Endothelial cell (in vitro differentiated cells): ENCODE measurements around the gene BCKDHB. TPM values are rescaled to one million over a fixed set of nuclear protein-coding genes. Genes with fewer than 3 reads are reported as not detected.

Experiments
- DNase-seq: peaks from one replicate; pipeline ENCODE4 v3.0.0; 2021; ENCODE audit warnings: low spot score
- H3K27ac Mint-ChIP-seq: one replicate; pipeline ENCODE4 v1.8.0; 2021; ENCODE audit warnings: mixed read lengths, inconsistent platforms; ENCODE audit not compliant: unreplicated experiment
- H3K27me3 Mint-ChIP-seq: one replicate; pipeline ENCODE4 v1.8.0; 2021; ENCODE audit warnings: mild to moderate bottlenecking, moderate library complexity, mixed read lengths, inconsistent platforms; ENCODE audit not compliant: unreplicated experiment
- H3K36me3 Mint-ChIP-seq: one replicate; pipeline ENCODE4 v1.8.0; 2021; ENCODE audit warnings: mild to moderate bottlenecking, low read depth, mixed read lengths, inconsistent platforms; ENCODE audit not compliant: unreplicated experiment
- H3K4me1 Mint-ChIP-seq: one replicate; pipeline ENCODE4 v1.8.0; 2021; ENCODE audit warnings: mild to moderate bottlenecking, mixed read lengths, inconsistent platforms; ENCODE audit not compliant: unreplicated experiment
- H3K4me3 Mint-ChIP-seq: one replicate; pipeline ENCODE4 v1.8.0; 2021; ENCODE audit warnings: mild to moderate bottlenecking, mixed read lengths, inconsistent platforms; ENCODE audit not compliant: unreplicated experiment
- H3K9me3 Mint-ChIP-seq: one replicate; pipeline ENCODE4 v1.8.0; 2021; ENCODE audit warnings: mixed read lengths, inconsistent platforms; ENCODE audit not compliant: unreplicated experiment
- CTCF ChIP-seq: fragments of 200-600 bp; sonication (generic); IDR thresholded peaks from one replicate; pipeline ENCODE4 v1.5.0; 2021; ENCODE audit warnings: antibody characterized with exemption; ENCODE audit not compliant: unreplicated experiment
- total RNA-seq: library from RNA; stranded (reverse); fragmentation: NEBNext Ultra II Directional; extraction: Animal tissue kit (Norgen Biotek cat#: 25700); gene quantifications from one replicate; pipeline ENCODE4 v1.2.1, GENCODE V29; 2021; ENCODE audit not compliant: unreplicated experiment

The BCKDHB gene
- total RNA-seq, 1 donor from 2014 or later, result 15.3 TPM

GRCh38 chr6:80145921-80146320 lies 39.5 kb downstream of the BCKDHB start:
- Mint-ChIP-seq H3K27me3 (no peaks in the 10 kb centered on the region), H3K4me3 (no peak overlapping the region), H3K4me1 (no peaks in the 10 kb centered on the region), H3K27ac (no peak overlapping the region), H3K9me3 (no peaks in the 10 kb centered on the region), H3K36me3 (no peaks in the 10 kb centered on the region)
- TF ChIP-seq CTCF, result no peak
- DNase-seq, result no peak

GRCh38 chr6:80148220-80148619 lies 41.7 kb downstream of the BCKDHB start:
- no peaks in the 10 kb centered on the region for H3K9me3 Mint-ChIP-seq
- TF ChIP-seq CTCF, result no peak
- no peak overlapping the region for H3K27ac Mint-ChIP-seq
- no peaks in the 10 kb centered on the region for H3K27me3 Mint-ChIP-seq
- H3K4me1 Mint-ChIP-seq, result no peaks in the 10 kb centered on the region
- H3K36me3 Mint-ChIP-seq, result no peaks in the 10 kb centered on the region
- no peak overlapping the region for H3K4me3 Mint-ChIP-seq
- no peak for DNase-seq

GRCh38 chr6:80151635-80152034 lies 45.2 kb downstream of the BCKDHB start:
- no peaks in the 10 kb centered on the region for H3K9me3 Mint-ChIP-seq
- H3K4me3 Mint-ChIP-seq, result no peak overlapping the region
- no peak for TF ChIP-seq CTCF
- H3K36me3 Mint-ChIP-seq, result no peaks in the 10 kb centered on the region
- H3K27me3 Mint-ChIP-seq, result no peaks in the 10 kb centered on the region
- no peak overlapping the region for H3K27ac Mint-ChIP-seq
- no peak for DNase-seq
- no peaks in the 10 kb centered on the region for H3K4me1 Mint-ChIP-seq

- no peak for DNase-seq
- H3K36me3 Mint-ChIP-seq, result no peaks in the 10 kb centered on the region
- no peaks in the 10 kb centered on the region for H3K9me3 Mint-ChIP-seq
- TF ChIP-seq CTCF, result no peak
- H3K27ac Mint-ChIP-seq, result no peak overlapping the region
- no peaks in the 10 kb centered on the region for H3K27me3 Mint-ChIP-seq
- H3K4me1 Mint-ChIP-seq, result no peaks in the 10 kb centered on the region
- H3K4me3 Mint-ChIP-seq, result no peak overlapping the region
These were observed 47.7 kb downstream of the BCKDHB start for GRCh38 chr6:80154160-80154559.

- Mint-ChIP-seq H3K4me1 (no peaks in the 10 kb centered on the region), H3K36me3 (no peaks in the 10 kb centered on the region), H3K27me3 (no peaks in the 10 kb centered on the region), H3K4me3 (no peak overlapping the region), H3K9me3 (no peaks in the 10 kb centered on the region), H3K27ac (no peak overlapping the region)
- TF ChIP-seq CTCF, result no peak
- DNase-seq, result no peak
These were observed 49.8 kb downstream of the BCKDHB start for GRCh38 chr6:80156221-80156620.
